GM12872 (cell line): ENCODE results near the gene SRCIN1.

ENCODE experiments used
- TF ChIP-seq, protein P1 (sequence below): IDR thresholded peaks from 3 replicates; pipeline ENCODE4 v1.5.1; 2011; ENCODE audit warnings: low read depth, mild to moderate bottlenecking, low read length, moderate library complexity; ENCODE audit not compliant: insufficient read depth

The SRCIN1 gene

DNA sequence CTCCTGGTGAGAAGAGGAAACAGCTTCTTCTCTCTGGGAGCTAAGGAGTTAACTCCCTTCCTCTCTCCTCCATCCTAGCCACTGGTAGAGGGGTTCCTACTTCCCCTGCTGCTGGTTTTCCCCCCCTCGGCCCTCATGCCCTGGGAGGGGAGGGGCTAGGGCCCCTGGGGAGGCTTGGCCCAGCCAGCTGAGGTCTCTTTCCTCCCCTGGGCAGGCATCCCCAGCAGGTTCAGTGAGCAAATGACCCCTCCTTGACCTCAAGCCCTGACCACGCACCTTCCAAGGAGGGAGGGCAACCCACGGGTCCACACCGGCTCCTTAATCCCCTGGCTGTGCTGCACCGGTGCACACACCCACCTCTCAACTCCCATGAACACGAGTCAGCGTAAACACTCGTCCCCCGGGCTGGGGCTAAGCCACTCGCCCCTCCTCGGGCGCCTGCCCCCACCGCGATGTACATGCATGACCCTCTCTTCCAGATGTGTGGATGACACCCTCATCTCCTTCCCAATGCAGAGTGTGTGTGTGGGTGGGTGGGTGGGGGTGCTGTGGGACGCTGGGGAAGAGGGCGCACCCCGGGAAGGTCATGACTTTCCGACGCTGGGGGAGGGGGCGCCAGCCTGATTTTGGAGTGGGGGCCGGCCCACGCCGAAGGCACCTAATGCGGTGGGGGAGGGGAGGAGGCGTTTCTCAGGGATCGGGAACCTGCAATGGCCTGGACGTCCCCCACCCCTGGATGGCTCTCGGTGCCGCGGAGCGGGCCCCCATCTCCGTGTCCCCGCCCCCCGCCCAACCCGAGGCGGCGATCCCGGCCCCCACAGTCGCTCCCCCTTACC lies 33.7 kb downstream of the SRCIN1 start:
- TF ChIP-seq, protein P1, sequence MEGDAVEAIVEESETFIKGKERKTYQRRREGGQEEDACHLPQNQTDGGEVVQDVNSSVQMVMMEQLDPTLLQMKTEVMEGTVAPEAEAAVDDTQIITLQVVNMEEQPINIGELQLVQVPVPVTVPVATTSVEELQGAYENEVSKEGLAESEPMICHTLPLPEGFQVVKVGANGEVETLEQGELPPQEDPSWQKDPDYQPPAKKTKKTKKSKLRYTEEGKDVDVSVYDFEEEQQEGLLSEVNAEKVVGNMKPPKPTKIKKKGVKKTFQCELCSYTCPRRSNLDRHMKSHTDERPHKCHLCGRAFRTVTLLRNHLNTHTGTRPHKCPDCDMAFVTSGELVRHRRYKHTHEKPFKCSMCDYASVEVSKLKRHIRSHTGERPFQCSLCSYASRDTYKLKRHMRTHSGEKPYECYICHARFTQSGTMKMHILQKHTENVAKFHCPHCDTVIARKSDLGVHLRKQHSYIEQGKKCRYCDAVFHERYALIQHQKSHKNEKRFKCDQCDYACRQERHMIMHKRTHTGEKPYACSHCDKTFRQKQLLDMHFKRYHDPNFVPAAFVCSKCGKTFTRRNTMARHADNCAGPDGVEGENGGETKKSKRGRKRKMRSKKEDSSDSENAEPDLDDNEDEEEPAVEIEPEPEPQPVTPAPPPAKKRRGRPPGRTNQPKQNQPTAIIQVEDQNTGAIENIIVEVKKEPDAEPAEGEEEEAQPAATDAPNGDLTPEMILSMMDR = no peak

DNA sequence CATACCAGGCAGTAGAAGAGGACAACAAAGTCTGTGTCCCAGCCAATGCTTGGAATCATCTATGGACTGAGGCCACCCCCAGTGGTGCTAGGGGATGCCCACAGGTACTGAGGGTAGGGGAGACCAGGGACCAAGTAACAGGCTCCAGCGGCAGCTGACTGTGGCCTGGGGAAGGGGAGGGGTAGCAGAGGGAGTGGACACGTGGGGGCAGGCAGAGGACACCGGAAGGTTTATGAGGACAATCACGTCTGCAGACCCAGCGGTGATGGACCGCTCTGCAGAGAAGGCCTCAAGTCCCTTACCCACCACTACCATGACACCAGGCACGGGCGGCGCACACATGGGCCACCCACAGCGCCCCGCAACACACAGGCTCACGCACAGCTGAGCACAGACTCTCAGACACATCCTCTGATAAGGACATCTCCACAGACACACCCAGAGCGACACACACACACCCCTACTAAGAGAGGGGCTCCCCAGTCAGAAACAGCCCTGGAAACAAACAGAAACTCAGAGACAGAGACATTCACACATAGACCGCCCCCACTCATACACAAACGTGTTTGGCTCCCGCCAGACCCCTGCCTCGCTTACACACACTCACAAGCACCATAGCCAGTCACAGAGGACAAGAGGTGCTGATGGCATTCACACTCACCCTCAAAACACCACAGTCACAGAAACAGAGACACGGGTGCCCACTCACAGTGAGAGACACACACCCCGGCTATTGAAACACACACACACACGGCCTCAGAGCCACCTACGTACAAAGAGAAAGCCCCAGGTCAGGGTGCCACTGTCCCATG lies 35.8 kb downstream of the SRCIN1 start:
- TF ChIP-seq, protein P1 = no peak

DNA sequence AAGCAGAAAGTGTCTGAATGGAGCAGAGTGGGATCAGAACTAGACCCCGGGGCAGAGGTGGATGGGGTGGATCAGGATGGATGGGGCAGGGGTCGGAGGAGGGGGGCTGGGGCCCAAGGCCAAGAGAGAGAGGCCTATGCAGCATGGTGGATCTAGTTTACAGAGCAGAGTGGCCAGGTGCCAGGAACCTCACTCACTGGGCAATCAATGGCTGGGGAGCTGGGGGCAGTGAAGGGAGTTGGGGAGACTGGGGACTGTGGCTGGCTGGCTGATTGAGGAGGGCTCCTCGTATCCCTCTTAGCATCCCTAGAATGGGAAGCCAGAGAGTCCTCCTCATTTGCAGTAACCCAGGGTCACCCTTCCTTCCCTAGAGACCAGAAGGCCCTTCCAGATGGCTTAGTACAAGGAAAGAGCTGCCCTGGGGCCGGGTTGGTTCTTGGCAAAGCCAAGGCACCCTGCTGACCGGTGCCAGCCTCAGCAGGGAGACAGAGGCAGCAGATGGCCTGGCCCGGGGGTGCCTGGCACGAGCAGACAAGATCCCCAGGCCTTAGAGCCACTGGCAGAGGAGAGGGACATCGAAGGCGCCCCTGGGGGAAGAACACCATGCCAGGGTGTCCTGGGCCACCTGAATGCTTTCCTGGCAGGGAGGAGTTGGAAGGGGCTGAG lies 36.8 kb downstream of the SRCIN1 start:
- TF ChIP-seq, protein P1 = no peak

DNA sequence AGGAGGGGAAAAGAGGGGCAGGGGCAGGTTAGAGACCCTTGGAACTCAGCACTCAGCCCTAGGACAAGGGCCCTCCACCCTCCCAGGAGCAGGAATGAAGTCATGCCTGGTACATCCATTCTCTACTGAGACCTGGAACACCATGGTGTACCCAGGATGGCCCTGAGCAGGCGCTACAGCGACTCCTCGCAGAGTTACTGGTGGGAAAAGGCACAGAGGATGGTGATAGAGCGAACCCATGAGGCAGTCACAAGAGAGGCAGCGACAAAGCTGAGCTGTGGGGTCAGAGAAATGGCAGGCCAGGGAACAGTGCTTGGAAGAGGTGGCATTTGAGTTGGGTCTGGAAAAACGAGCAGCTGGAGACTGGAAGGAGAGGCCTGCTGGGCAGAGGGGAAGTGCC lies 37.5 kb downstream of the SRCIN1 start:
- TF ChIP-seq, protein P1 = no peak

DNA sequence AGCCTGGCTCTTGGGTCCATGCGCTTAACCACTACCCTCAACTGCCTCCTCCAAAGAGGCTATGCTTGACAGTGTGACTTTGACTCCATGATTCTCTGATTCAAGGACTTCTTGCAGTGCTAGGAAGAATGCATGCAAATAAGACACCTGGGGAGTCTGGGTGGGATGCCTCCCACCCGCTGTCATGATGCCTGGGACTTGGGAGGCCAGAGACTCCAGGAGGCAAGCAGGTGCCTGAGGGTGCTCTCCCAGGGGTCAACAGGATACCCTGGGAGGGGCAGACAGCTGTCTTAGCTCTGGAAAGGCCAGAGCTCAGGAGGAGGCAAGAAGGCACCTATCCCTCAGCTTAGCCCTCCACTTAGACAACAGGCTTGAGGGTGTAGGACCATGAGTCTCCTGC lies 38.4 kb downstream of the SRCIN1 start:
- TF ChIP-seq, protein P1 = no peak

DNA sequence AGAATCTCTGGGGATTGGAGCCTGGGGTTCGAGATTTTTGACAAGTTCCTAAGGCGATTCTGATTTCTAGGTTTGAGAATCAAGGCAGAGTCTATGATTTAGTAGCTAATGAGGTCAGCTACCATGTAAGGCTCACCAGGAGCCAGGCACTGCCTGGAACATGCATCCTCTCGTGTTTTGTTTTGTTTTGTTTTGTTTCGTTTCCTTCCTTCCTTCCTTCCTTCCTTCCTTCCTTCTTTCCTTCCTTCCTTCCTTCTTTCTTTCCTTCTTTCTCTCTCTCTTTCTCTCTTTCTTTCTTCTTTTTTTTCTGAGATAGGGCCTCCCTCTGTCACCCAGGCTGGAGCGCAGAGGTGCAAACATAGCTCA lies 39.1 kb downstream of the SRCIN1 start:
- TF ChIP-seq, protein P1 = no peak

DNA sequence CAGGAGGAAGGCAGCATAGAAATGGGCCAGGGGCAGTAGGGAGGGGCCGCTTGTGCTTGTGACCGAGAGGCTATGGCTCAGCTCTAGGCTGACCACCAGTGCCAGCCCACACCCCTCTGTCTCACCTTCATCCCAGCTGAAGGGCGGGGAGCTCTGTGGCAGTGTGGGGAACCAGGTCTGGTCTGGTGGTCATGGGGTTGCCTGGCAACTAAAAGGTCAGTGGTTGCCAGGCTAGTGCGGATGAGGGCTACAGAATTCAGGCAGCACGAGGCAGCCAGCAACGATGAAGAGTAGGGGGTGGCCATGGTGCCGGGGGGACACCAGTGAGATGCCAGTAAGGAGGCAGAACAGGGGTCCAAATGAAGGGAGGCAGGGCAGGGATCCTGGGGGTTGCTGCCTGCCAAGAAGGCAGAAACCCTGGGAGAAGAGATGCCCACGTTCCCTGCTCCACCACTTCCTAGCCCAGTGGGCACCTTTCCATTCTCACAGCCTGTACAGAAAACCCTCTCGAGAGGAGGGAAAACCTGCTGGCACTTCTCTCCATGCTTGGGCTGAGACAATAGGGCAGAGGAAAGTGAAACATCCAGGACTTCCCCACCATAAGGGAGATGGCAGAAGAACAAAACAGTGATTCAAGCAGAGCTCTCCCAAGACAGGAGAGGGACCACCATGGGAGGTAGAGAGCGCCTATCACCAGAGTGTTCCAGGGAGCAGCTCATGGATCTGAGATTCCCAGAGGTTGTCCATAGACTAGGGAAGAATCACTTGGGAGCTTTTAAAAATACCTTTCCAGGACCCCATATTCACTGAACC lies 39.7 kb downstream of the SRCIN1 start:
- TF ChIP-seq, protein P1 = no peak
